Osteocyte (in vitro differentiated cells): ENCODE results near the gene ZFPL1. TPM values are rescaled to one million over a fixed set of nuclear protein-coding genes. Genes with fewer than 3 reads are reported as not detected.

ENCODE experiments used
- DNase-seq: peaks from one replicate; pipeline ENCODE4 v3.0.0; 2021; ENCODE audit warnings: mixed read lengths; ENCODE audit not compliant: unreplicated experiment; ENCODE audit errors: extremely low spot score
- H3K27ac Mint-ChIP-seq: one replicate; pipeline ENCODE4 v1.8.0; 2021; ENCODE audit warnings: mild to moderate bottlenecking, mixed read lengths; ENCODE audit not compliant: unreplicated experiment
- H3K27me3 Mint-ChIP-seq: one replicate; pipeline ENCODE4 v1.8.0; 2021; ENCODE audit warnings: mixed read lengths; ENCODE audit not compliant: unreplicated experiment
- H3K36me3 Mint-ChIP-seq: one replicate; pipeline ENCODE4 v1.8.0; 2021; ENCODE audit warnings: mixed read lengths; ENCODE audit not compliant: unreplicated experiment
- H3K4me1 Mint-ChIP-seq: one replicate; pipeline ENCODE4 v1.8.0; 2021; ENCODE audit warnings: mixed read lengths; ENCODE audit not compliant: unreplicated experiment
- H3K4me3 Mint-ChIP-seq: one replicate; pipeline ENCODE4 v1.8.0; 2021; ENCODE audit warnings: mild to moderate bottlenecking, moderate library complexity, mixed read lengths; ENCODE audit not compliant: unreplicated experiment
- H3K9me3 Mint-ChIP-seq: one replicate; pipeline ENCODE4 v1.8.0; 2021; ENCODE audit warnings: mixed read lengths; ENCODE audit not compliant: unreplicated experiment
- total RNA-seq: library from RNA; stranded (reverse); gene quantifications from 2 replicates; pipeline ENCODE4 v1.2.1, GENCODE V29; 2021
- TF ChIP-seq, protein P1 (sequence below): fragments of 200-600 bp; sonication (generic); IDR thresholded peaks from 2 replicates; pipeline ENCODE4 v1.5.0; 2021; ENCODE audit warnings: antibody characterized with exemption, mild to moderate bottlenecking, moderate library complexity

ZFPL1 gene
- total RNA-seq, 1 donor from 2014 or later, result 55.3 TPM

DNA sequence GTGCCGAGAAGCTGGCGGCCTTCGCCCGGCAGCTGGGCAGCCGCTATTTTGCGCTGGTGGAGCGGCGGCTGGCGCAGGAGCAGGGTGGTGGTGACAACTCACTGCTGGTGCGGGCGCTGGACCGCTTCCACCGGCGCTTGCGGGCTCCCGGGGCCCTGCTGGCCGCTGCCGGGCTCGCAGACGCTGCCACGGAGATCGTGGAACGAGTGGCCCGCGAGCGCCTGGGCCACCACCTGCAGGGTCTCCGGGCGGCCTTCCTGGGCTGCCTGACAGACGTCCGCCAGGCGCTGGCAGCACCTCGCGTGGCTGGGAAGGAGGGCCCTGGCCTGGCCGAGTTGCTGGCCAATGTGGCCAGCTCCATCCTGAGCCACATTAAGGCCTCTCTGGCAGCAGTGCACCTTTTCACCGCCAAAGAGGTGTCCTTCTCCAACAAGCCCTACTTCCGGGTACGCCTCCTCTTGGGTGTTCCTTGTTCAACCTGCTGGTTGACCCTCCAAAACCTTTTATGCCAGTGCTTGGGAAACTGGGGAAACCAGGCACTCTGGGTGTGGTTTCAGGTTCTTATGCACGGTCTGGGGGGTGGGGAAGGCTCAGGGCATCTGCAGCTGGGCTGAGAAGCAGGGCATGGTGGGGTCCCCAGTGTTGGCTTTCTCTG, 24.6 kb downstream of the ZFPL1 start:
- H3K9me3 Mint-ChIP-seq, result no peaks in the 10 kb centered on the region
- H3K27ac Mint-ChIP-seq, result no peak overlapping the region
- H3K4me3 Mint-ChIP-seq, result no peak overlapping the region
- TF ChIP-seq, protein P1, sequence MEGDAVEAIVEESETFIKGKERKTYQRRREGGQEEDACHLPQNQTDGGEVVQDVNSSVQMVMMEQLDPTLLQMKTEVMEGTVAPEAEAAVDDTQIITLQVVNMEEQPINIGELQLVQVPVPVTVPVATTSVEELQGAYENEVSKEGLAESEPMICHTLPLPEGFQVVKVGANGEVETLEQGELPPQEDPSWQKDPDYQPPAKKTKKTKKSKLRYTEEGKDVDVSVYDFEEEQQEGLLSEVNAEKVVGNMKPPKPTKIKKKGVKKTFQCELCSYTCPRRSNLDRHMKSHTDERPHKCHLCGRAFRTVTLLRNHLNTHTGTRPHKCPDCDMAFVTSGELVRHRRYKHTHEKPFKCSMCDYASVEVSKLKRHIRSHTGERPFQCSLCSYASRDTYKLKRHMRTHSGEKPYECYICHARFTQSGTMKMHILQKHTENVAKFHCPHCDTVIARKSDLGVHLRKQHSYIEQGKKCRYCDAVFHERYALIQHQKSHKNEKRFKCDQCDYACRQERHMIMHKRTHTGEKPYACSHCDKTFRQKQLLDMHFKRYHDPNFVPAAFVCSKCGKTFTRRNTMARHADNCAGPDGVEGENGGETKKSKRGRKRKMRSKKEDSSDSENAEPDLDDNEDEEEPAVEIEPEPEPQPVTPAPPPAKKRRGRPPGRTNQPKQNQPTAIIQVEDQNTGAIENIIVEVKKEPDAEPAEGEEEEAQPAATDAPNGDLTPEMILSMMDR, result no peak
- DNase-seq, result no peak
- H3K4me1 Mint-ChIP-seq, result peaks cover 17% of the 10 kb centered on the region
- H3K36me3 Mint-ChIP-seq, result peaks cover 4% of the 10 kb centered on the region
- H3K27me3 Mint-ChIP-seq, result no peaks in the 10 kb centered on the region

DNA sequence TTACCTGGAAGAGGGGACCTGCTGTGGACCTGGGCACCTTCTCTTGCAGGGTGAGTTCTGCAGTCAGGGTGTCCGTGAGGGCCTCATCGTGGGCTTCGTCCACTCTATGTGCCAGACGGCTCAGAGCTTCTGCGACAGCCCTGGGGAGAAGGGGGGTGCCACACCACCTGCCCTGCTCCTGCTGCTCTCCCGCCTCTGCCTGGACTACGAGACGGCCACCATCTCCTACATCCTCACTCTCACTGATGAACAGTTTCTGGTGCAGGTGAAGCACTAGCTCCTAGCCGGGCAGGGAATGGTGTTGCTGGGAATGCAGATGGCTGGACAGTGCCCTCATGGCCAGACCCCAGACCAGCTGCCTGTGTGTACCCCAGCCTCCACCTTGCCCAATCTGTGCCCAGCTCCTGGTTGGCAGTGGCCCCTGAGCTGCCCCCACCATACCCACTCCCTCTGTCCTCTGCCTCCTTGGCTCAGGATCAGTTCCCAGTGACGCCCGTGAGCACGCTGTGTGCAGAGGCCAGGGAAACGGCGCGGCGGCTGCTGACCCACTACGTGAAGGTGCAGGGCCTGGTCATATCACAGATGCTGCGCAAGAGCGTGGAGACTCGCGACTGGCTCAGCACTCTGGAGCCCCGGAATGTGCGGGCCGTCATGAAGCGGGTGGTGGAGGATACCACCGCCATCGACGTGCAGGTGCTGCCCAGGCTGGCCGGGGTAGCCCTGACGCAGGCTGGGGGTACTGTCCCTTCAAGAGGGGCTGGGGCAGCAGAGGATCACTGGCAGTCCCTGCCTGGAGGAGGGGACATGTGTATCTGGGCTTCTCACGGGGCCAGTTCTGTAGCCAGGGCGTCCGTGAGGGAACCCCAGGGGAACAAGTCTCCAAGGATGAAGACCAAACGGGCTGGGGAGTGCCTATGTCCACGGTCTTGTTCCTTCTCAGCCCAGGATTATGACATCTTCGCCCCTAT, 25.5 kb downstream of the ZFPL1 start:
- no peak overlapping the region for H3K27ac Mint-ChIP-seq
- TF ChIP-seq, protein P1, result no peak
- no peaks in the 10 kb centered on the region for H3K9me3 Mint-ChIP-seq
- H3K4me3 Mint-ChIP-seq, result no peak overlapping the region
- peaks cover 23% of the 10 kb centered on the region for H3K4me1 Mint-ChIP-seq
- H3K27me3 Mint-ChIP-seq, result no peaks in the 10 kb centered on the region
- H3K36me3 Mint-ChIP-seq, result peaks cover 3% of the 10 kb centered on the region
- DNase-seq, result no peak

DNA sequence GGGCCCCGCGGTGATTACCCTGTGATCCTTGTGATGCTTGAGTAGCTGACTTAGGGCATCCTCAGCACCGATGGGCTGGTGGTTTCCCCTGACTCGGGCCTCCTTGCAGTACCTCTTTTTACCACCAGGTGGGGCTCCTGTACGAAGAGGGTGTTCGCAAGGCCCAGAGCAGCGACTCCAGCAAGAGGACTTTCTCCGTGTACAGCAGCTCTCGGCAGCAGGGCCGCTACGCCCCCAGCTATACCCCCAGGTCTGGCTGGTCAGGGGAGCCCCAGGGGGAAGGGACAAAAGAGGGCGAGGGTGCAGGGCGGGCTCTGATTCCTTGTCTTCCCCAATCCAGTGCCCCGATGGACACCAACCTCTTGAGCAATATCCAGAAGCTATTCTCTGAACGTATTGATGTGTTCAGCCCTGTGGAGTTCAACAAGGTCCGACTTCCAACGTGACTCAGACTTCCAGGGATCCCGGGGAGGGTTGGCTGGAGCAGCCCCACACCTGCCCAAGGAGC, 26.4 kb downstream of the ZFPL1 start:
- Mint-ChIP-seq H3K27ac (no peak overlapping the region), H3K9me3 (no peaks in the 10 kb centered on the region), H3K36me3 (no peaks in the 10 kb centered on the region), H3K27me3 (no peaks in the 10 kb centered on the region), H3K4me3 (no peak overlapping the region), H3K4me1 (peaks cover 23% of the 10 kb centered on the region)
- TF ChIP-seq, protein P1, result peak; percentile 92
- DNase-seq, result peak; percentile 97

DNA sequence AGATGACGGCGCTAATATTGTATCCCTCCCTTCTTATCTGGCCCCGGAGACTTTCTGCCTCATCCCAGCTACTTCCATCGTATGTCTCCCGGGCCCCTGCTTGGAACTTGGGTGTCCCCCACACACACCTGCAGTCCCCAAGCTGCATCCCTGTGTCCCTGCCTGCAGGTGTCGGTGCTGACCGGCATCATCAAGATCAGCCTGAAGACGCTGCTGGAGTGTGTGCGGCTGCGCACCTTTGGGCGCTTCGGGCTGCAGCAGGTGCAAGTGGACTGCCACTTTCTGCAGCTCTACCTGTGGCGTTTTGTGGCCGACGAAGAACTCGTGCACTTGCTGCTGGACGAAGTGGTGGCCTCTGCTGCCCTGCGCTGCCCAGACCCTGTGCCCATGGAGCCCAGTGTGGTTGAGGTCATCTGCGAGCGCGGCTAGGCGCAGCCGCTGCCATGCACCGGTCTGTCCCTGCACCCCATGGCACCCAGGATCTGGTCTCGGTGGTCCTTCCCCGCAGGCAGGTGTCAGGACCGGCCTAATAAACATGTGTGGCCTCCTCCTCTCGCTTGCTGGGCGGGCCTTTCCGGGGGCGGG, 27.2 kb downstream of the ZFPL1 start:
- Mint-ChIP-seq H3K27me3 (no peaks in the 10 kb centered on the region), H3K4me1 (peaks cover 23% of the 10 kb centered on the region), H3K27ac (no peak overlapping the region), H3K9me3 (no peaks in the 10 kb centered on the region), H3K36me3 (no peaks in the 10 kb centered on the region), H3K4me3 (peak overlapping the region; percentile 86)
- DNase-seq, result no peak
- TF ChIP-seq, protein P1, result no peak
